T-cell (primary cell): Measurements from ENCODE around the gene PRKACA. TPM values are rescaled to one million over a fixed set of nuclear protein-coding genes. Genes with fewer than 3 reads are reported as not detected.

Source experiments
- ATAC-seq, 4 experiments: fragments of 200-7000 bp in 3 of 4; fragments of 150-1000 bp in 1 of 4; cut with Tn5 transposase; replicated peaks in 1 of 4; 1 replicate in 3 of 4; 2 replicates in 1 of 4; pipeline ENCODE4 v1.10.0; 2021; ENCODE audit warnings: moderate library complexity in 3 of 4, mild to moderate bottlenecking in 2 of 4, moderate number of reproducible peaks in 1 of 4
- CTCF ChIA-PET, 2 donors: fragments of 300-600 bp; sonication (Branson Sonifier 250); formaldehyde crosslinking; loops; one replicate each; lab custom pipeline; 2022; ENCODE audit warnings: antibody characterized with exemption in 2 of 2; lab: Charles Lee
- POLR2A ChIA-PET, 2 donors: fragments of 300-600 bp; sonication (Branson Sonifier 250); formaldehyde crosslinking; loops; one replicate each; lab custom pipeline; 2022; ENCODE audit warnings: antibody characterized with exemption in 2 of 2; lab: Charles Lee
- DNase-seq, 35 experiments: peaks; one replicate each; pipeline versions ENCODE4 v3.0.0 to v3.0.0-alpha.2; 2013 to 2023
- H3K27ac ChIP-seq: one replicate; pipeline ENCODE4 v1.5.1; 2013; ENCODE audit warnings: low read length
- H3K27me3 ChIP-seq, 2 experiments: replicated peaks in 1 of 2; 1 replicate in 1 of 2; 2 replicates in 1 of 2; pipeline versions ENCODE4 v1.6.1 to v1.7.0; 2013; ENCODE audit warnings: low read length in 1 of 2, mixed read lengths in 1 of 2; ENCODE audit not compliant: control insufficient read depth in 2 of 2, insufficient read depth in 2 of 2; ENCODE audit errors: extremely low read depth in 1 of 2
- H3K36me3 ChIP-seq, 2 donors: 1 replicate in 1 of 2; 2 replicates in 1 of 2; pipeline versions ENCODE4 v1.6.1 to v1.7.0; 2013; ENCODE audit warnings: low read length in 1 of 2; ENCODE audit not compliant: control insufficient read depth in 2 of 2, insufficient read depth in 1 of 2; ENCODE audit errors: extremely low read depth in 1 of 2
- H3K4me1 ChIP-seq, 2 experiments: 1 replicate in 1 of 2; 2 replicates in 1 of 2; pipeline versions ENCODE4 v1.6.1 to v1.7.0; 2013; ENCODE audit warnings: low read length in 2 of 2, mixed read lengths in 1 of 2; ENCODE audit not compliant: insufficient read depth in 2 of 2, control insufficient read depth in 1 of 2; ENCODE audit errors: extremely low read depth in 1 of 2
- H3K4me3 ChIP-seq, 2 donors: 1 replicate in 1 of 2; 2 replicates in 1 of 2; pipeline versions ENCODE4 v1.5.1 to v1.7.0; 2013; ENCODE audit warnings: mild to moderate bottlenecking in 2 of 2, low read length in 1 of 2, moderate library complexity in 1 of 2; ENCODE audit not compliant: control insufficient read depth in 1 of 2; ENCODE audit errors: extremely low read depth in 1 of 2
- H3K9me3 ChIP-seq: 2 replicates; pipeline ENCODE4 v1.7.0; 2013
- H3K27ac Mint-ChIP-seq, 2 donors: one replicate each; pipeline ENCODE4 v1.8.0; 2020 to 2021; ENCODE audit warnings: mild to moderate bottlenecking in 2 of 2, mixed read lengths in 2 of 2
- H3K27me3 Mint-ChIP-seq, 2 donors: one replicate each; pipeline ENCODE4 v1.8.0; 2021 to 2022; ENCODE audit warnings: mixed read lengths in 2 of 2
- H3K36me3 Mint-ChIP-seq: one replicate; pipeline ENCODE4 v1.8.0; 2021; ENCODE audit warnings: mixed read lengths
- H3K4me1 Mint-ChIP-seq, 3 donors: one replicate each; pipeline ENCODE4 v1.8.0; 2020 to 2022; ENCODE audit warnings: mixed read lengths in 3 of 3, mild to moderate bottlenecking in 1 of 3
- H3K4me3 Mint-ChIP-seq, 3 donors: one replicate each; pipeline ENCODE4 v1.8.0; 2020 to 2022; ENCODE audit warnings: mild to moderate bottlenecking in 3 of 3, mixed read lengths in 3 of 3, moderate library complexity in 3 of 3
- H3K9me3 Mint-ChIP-seq, 3 donors: one replicate each; pipeline ENCODE4 v1.8.0; 2020 to 2022; ENCODE audit warnings: mixed read lengths in 3 of 3
- WGBS: methylation state at CpG from one replicate; pipeline ENCODE4 v1.1.5; 2013; ENCODE audit warnings: missing lambda C conversion rate; ENCODE audit not compliant: insufficient coverage; 5-methylcytosine and 5-hydroxymethylcytosine counted together
- total RNA-seq, 35 experiments: library from RNA in 6 of 35; stranded (reverse) in 6 of 35; fragments of 120-200 nt in 1 of 35; gene quantifications; one replicate each; pipeline versions ENCODE4 v1.2.1 to v1.2.4 and lab custom pipeline; 2013 to 2026

The PRKACA gene
- total RNA-seq, 5 donors from 2014 or later (not counting 1 experiment from before 2014, with no cell fraction given): 43.0 to 53.5 (median 48.9) TPM

GRCh38 chr19:14103310-14103709, 14.3 kb downstream of the PRKACA start:
- ATAC-seq (no peak), DNase-seq (no peak)
- Histone ChIP-seq H3K27ac (no peak overlapping the region), H3K9me3 (no peaks in the 10 kb centered on the region), H3K36me3 (peaks cover 20 to 45% of the 10 kb centered on the region in 2 donors), H3K4me3 (no peak overlapping the region), H3K27me3 (no peaks in the 10 kb centered on the region), H3K4me1 (no peaks in the 10 kb centered on the region)
- ChIA-PET POLR2A (no interaction called here), CTCF (interaction anchor here (0.6 to 0.9 kb wide), 2 partner anchors 45 to 53 kb away, joined by 4 to 8 read pairs; no protein-coding TSS in a partner anchor)
- Mint-ChIP-seq H3K27me3 (no peaks in the 10 kb centered on the region), H3K4me3 (no peak overlapping the region), H3K9me3 (no peaks in the 10 kb centered on the region), H3K27ac (no peak overlapping the region), H3K4me1 (no peaks in the 10 kb centered on the region), H3K36me3 (peaks cover 13% of the 10 kb centered on the region)
- 100% methylated on average over 1 of the region's 1 CpG for WGBS

DNA sequence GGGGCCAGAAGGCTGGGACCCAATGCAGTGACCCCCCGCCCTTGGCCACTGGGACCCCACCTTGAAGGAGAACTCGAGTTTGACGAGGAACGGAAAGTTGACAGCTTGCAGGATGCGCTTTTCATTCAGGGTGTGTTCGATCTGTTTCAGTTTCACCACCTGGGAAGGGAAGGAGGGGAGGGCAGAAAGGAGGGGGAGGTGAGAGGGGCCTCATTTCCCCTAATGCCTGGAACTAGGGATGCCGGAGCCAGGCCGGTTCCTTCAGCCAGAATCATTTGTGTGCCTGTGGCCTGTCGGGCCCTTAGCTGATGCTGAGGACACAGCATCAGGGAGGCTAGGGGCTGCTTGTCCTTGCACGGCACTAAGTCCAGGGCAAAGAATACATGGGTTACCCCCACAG, 14.8 kb downstream of the PRKACA start:
- Mint-ChIP-seq H3K9me3 (no peaks in the 10 kb centered on the region), H3K27me3 (no peaks in the 10 kb centered on the region), H3K36me3 (peaks cover 17% of the 10 kb centered on the region), H3K4me3 (no peak overlapping the region), H3K27ac (no peak overlapping the region), H3K4me1 (no peaks in the 10 kb centered on the region)
- H3K36me3 ChIP-seq: peaks cover 20 to 50% of the 10 kb centered on the region in 2 donors
- H3K4me1 ChIP-seq: no peaks in the 10 kb centered on the region
- CTCF ChIA-PET: interaction anchor here in 1 of 2 donors (0.9 kb wide), 1 partner anchor 45 kb away, joined by 4 read pairs; no protein-coding TSS in a partner anchor
- no peaks in the 10 kb centered on the region for H3K9me3 ChIP-seq
- ATAC-seq (no peak), DNase-seq (no peak)
- no peaks in the 10 kb centered on the region for H3K27me3 ChIP-seq
- 83% methylated on average over 10 of the region's 10 CpGs for WGBS
- no peak overlapping the region for H3K4me3 ChIP-seq
- POLR2A ChIA-PET: no interaction called here
- no peak overlapping the region for H3K27ac ChIP-seq

GRCh38 chr19:14102102-14102696, 15.4 kb downstream of the PRKACA start:
- no peaks in the 10 kb centered on the region for H3K27me3 ChIP-seq
- peaks cover 21 to 50% of the 10 kb centered on the region in 2 donors for H3K36me3 ChIP-seq
- no peaks in the 10 kb centered on the region for H3K9me3 Mint-ChIP-seq
- ChIA-PET POLR2A (no interaction called here), CTCF (no interaction called here)
- ATAC-seq: no peak
- H3K36me3 Mint-ChIP-seq: peaks cover 19% of the 10 kb centered on the region
- H3K27me3 Mint-ChIP-seq: no peaks in the 10 kb centered on the region
- H3K4me3 Mint-ChIP-seq: no peak overlapping the region
- no peaks in the 10 kb centered on the region for H3K4me1 Mint-ChIP-seq
- WGBS: 96% methylated on average over 10 of the region's 11 CpGs
- H3K27ac Mint-ChIP-seq: no peak overlapping the region
- no peak for DNase-seq
- H3K9me3 ChIP-seq: no peaks in the 10 kb centered on the region
- H3K27ac ChIP-seq: no peak overlapping the region
- H3K4me1 ChIP-seq: no peaks in the 10 kb centered on the region
- H3K4me3 ChIP-seq: no peak overlapping the region

DNA sequence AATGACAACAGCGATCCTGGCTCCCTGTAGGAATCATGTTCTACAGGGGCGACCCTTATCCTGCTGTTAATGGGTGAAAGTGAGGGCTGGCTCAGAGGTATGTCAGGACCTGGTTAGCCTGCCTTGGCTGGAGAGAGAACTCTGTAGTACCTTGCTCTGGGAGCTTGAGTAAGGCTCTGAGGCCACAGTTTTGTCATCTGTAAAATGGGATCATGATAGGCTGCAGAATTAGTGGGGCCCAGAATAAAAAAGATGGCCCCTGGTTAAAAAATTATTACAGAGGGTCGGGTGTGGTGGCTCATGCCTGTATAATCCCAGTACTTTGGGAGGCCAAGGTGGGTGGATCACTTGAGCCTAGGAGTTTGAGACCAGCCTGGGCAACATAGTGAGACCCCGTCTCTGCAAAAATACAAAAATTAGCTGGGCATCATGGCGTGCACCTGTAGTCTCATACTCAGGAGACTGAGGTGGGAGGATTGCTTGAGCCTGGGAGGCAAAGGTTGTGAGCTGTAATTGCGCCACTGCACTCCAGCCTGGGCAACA, 16.5 kb downstream of the PRKACA start:
- no peaks in the 10 kb centered on the region for H3K4me1 ChIP-seq
- DNase-seq (no peak), ATAC-seq (no peak)
- no peaks in the 10 kb centered on the region for H3K9me3 ChIP-seq
- Mint-ChIP-seq H3K36me3 (peaks cover 24% of the 10 kb centered on the region), H3K27me3 (no peaks in the 10 kb centered on the region), H3K4me3 (no peak overlapping the region), H3K9me3 (no peaks in the 10 kb centered on the region), H3K27ac (no peak overlapping the region), H3K4me1 (no peaks in the 10 kb centered on the region)
- ChIA-PET CTCF (no interaction called here), POLR2A (no interaction called here)
- H3K4me3 ChIP-seq: no peak overlapping the region
- H3K27me3 ChIP-seq: no peaks in the 10 kb centered on the region
- no peak overlapping the region for H3K27ac ChIP-seq
- H3K36me3 ChIP-seq: peaks cover 25 to 54% of the 10 kb centered on the region in 2 donors
- WGBS: 100% methylated on average over 3 of the region's 6 CpGs

- H3K27ac Mint-ChIP-seq: no peak overlapping the region
- H3K4me3 Mint-ChIP-seq: no peak overlapping the region
Observed at GRCh38 chr19:14097532-14098151, 19.9 kb downstream of the PRKACA start.

GRCh38 chr19:14096272-14096992, 21.1 kb downstream of the PRKACA start:
- ChIA-PET POLR2A (interaction anchor here in 1 of 2 donors (0.7 kb wide), 1 partner anchor 65 kb away, joined by 7 read pairs; the partner anchor contains the start of gene IL27RA), CTCF (interaction anchor here in 1 of 2 donors (0.6 kb wide), 1 partner anchor 1291 kb away, joined by 3 read pairs; no protein-coding TSS in a partner anchor)
- H3K36me3 Mint-ChIP-seq: peaks cover 15% of the 10 kb centered on the region
- H3K27ac ChIP-seq: no peak overlapping the region
- H3K4me1 Mint-ChIP-seq: peaks cover 9 to 15% (median 10%) of the 10 kb centered on the region in 3 donors
- peaks cover 0 to under 1% of the 10 kb centered on the region in 2 donors for H3K27me3 Mint-ChIP-seq
- 96% methylated on average over 5 of the region's 11 CpGs for WGBS
- H3K27me3 ChIP-seq: no peaks in the 10 kb centered on the region
- ATAC-seq: no peak
- H3K4me1 ChIP-seq: peaks cover 0 to 11% of the 10 kb centered on the region in 2 experiments
- H3K4me3 Mint-ChIP-seq: no peak overlapping the region
- H3K36me3 ChIP-seq: peaks cover 13 to 32% of the 10 kb centered on the region in 2 donors
- no peak overlapping the region for H3K27ac Mint-ChIP-seq
- no peak overlapping the region for H3K4me3 ChIP-seq
- DNase-seq: no peak
- H3K9me3 ChIP-seq: no peaks in the 10 kb centered on the region
- peaks cover 0 to 7% (median 0%) of the 10 kb centered on the region in 3 donors for H3K9me3 Mint-ChIP-seq

More at GRCh38 chr19:14097532-14098151, 19.9 kb downstream of the PRKACA start:
- DNase-seq (no peak), ATAC-seq (no peak)
- H3K4me1 ChIP-seq: no peaks in the 10 kb centered on the region
- WGBS: 95% methylated on average over 20 of the region's 21 CpGs
- no peak overlapping the region for H3K27ac ChIP-seq
- H3K36me3 ChIP-seq: peaks cover 21 to 38% of the 10 kb centered on the region in 2 donors
- Mint-ChIP-seq H3K4me1 (peaks cover 0 to 7% (median 2%) of the 10 kb centered on the region in 3 donors), H3K27me3 (no peaks in the 10 kb centered on the region), H3K9me3 (peaks cover 0 to 7% (median 0%) of the 10 kb centered on the region in 3 donors), H3K36me3 (peaks cover 15% of the 10 kb centered on the region)
- POLR2A ChIA-PET: no interaction called here
- CTCF ChIA-PET: no interaction called here
- H3K4me3 ChIP-seq: no peak overlapping the region
- no peaks in the 10 kb centered on the region for H3K9me3 ChIP-seq
- H3K27me3 ChIP-seq: no peaks in the 10 kb centered on the region
